ENCODE data around the gene RSPH1.
A peak's percentile ranks its signal among the peaks of the same experiment; 100 is the strongest.

The RSPH1 gene

GRCh38 chr21:42466700-42467099 lies 29.3 kb downstream of the RSPH1 start:
- DNase-seq (ENCODE audit: extremely low spot score) = no peak
- ChIA-PET CTCF (interaction anchor here (0.6 to 1.1 kb wide), 4 partner anchors 21 to 341 kb away, joined by 3 read pairs; no protein-coding TSS in a partner anchor), POLR2A (no interaction called here)
- TF ChIP-seq HDGF (IDR thresholded peaks at IDR 0.05; ENCODE audit: borderline replicate concordance) = no peak
- TF ChIP-seq FOXK2 (IDR thresholded peaks at IDR 0.05) = no peak
- TF ChIP-seq NFRKB (IDR thresholded peaks at IDR 0.05) = no peak
- TF ChIP-seq FOXA1 (IDR thresholded peaks at IDR 0.05) = no peak
- no peak for TF ChIP-seq ZNF384 (IDR thresholded peaks at IDR 0.05)
- no peak for TF ChIP-seq LEF1 (IDR thresholded peaks at IDR 0.05; ENCODE audit: borderline replicate concordance)
- TF ChIP-seq ELF4 (IDR thresholded peaks at IDR 0.05) = no peak
- no peak for TF ChIP-seq FOXM1 (IDR thresholded peaks at IDR 0.05; ENCODE audit: borderline replicate concordance)
- no peak for TF ChIP-seq ARNT (IDR thresholded peaks at IDR 0.05)
- no peak for TF ChIP-seq SUZ12 (IDR thresholded peaks at IDR 0.05)
- TF ChIP-seq PKNOX1 (IDR thresholded peaks at IDR 0.05) = no peak

GRCh38 chr21:42465803-42466127 lies 30.3 kb downstream of the RSPH1 start:
- ChIA-PET POLR2A (no interaction called here), CTCF (no interaction called here)
- DNase-seq (ENCODE audit: extremely low spot score) = no peak
- TF ChIP-seq ZNF384 (IDR thresholded peaks at IDR 0.05) = no peak
- no peak for TF ChIP-seq LEF1 (IDR thresholded peaks at IDR 0.05; ENCODE audit: borderline replicate concordance)
- no peak for TF ChIP-seq FOXA1 (IDR thresholded peaks at IDR 0.05)
- TF ChIP-seq PKNOX1 (IDR thresholded peaks at IDR 0.05) = no peak
- TF ChIP-seq FOXK2 (IDR thresholded peaks at IDR 0.05) = no peak
- no peak for TF ChIP-seq L3MBTL2 (conservative IDR thresholded peaks at IDR 0.05)
- no peak for TF ChIP-seq SUZ12 (IDR thresholded peaks at IDR 0.05)
- TF ChIP-seq BHLHE40 (IDR thresholded peaks at IDR 0.05; ENCODE audit: borderline replicate concordance) = no peak
- TF ChIP-seq CTBP1 (IDR thresholded peaks at IDR 0.05; ENCODE audit: borderline replicate concordance) = no peak
- TF ChIP-seq FOXM1 (IDR thresholded peaks at IDR 0.05; ENCODE audit: borderline replicate concordance) = no peak
- no peak for TF ChIP-seq HDGF (IDR thresholded peaks at IDR 0.05; ENCODE audit: borderline replicate concordance)
- no peak for TF ChIP-seq NFRKB (IDR thresholded peaks at IDR 0.05)
- no peak for TF ChIP-seq TARDBP (IDR thresholded peaks at IDR 0.05)
- no peak for TF ChIP-seq ARNT (IDR thresholded peaks at IDR 0.05)
- TF ChIP-seq ELF4 (IDR thresholded peaks at IDR 0.05) = no peak
- TF ChIP-seq SP1 (IDR thresholded peaks at IDR 0.05) = no peak

GRCh38 chr21:42465008-42465802 lies 30.8 kb downstream of the RSPH1 start:
- DNase-seq (ENCODE audit: extremely low spot score) = no peak
- POLR2A ChIA-PET = no interaction called here
- CTCF ChIA-PET = no interaction called here
- TF ChIP-seq HDGF (IDR thresholded peaks at IDR 0.05; ENCODE audit: borderline replicate concordance) (no peak), SUZ12 (IDR thresholded peaks at IDR 0.05) (no peak), NFRKB (IDR thresholded peaks at IDR 0.05) (no peak), FOXA1 (IDR thresholded peaks at IDR 0.05) (no peak), SP1 (IDR thresholded peaks at IDR 0.05) (no peak), TARDBP (IDR thresholded peaks at IDR 0.05) (no peak), LEF1 (IDR thresholded peaks at IDR 0.05; ENCODE audit: borderline replicate concordance) (no peak)

- TF ChIP-seq L3MBTL2 (conservative IDR thresholded peaks at IDR 0.05) (0 out of 2 replicates have a peak, but pooled peaks have one; percentile 15), SUZ12 (IDR thresholded peaks at IDR 0.05) (no peak), HDGF (IDR thresholded peaks at IDR 0.05; ENCODE audit: borderline replicate concordance) (no peak), ZNF384 (IDR thresholded peaks at IDR 0.05) (no peak), FOXM1 (IDR thresholded peaks at IDR 0.05; ENCODE audit: borderline replicate concordance) (no peak), ELF4 (IDR thresholded peaks at IDR 0.05) (no peak), PKNOX1 (IDR thresholded peaks at IDR 0.05) (peak; percentile 99), CTBP1 (IDR thresholded peaks at IDR 0.05; ENCODE audit: borderline replicate concordance) (no peak)
- POLR2A ChIA-PET = no interaction called here
- peak; percentile 61 for DNase-seq (ENCODE audit: extremely low spot score)
- CTCF ChIA-PET = no interaction called here
These were observed 32.0 kb downstream of the RSPH1 start for GRCh38 chr21:42463861-42464515.

- DNase-seq (ENCODE audit: extremely low spot score) = no peak
- TF ChIP-seq LEF1 (IDR thresholded peaks at IDR 0.05; ENCODE audit: borderline replicate concordance) (no peak), FOXM1 (IDR thresholded peaks at IDR 0.05; ENCODE audit: borderline replicate concordance) (no peak), BHLHE40 (IDR thresholded peaks at IDR 0.05; ENCODE audit: borderline replicate concordance) (no peak), SUZ12 (IDR thresholded peaks at IDR 0.05) (no peak), CTBP1 (IDR thresholded peaks at IDR 0.05; ENCODE audit: borderline replicate concordance) (no peak), L3MBTL2 (conservative IDR thresholded peaks at IDR 0.05) (no peak), HDGF (IDR thresholded peaks at IDR 0.05; ENCODE audit: borderline replicate concordance) (no peak), ZNF384 (IDR thresholded peaks at IDR 0.05) (no peak), ELF4 (IDR thresholded peaks at IDR 0.05) (no peak), TARDBP (IDR thresholded peaks at IDR 0.05) (no peak), PKNOX1 (IDR thresholded peaks at IDR 0.05) (no peak), NFRKB (IDR thresholded peaks at IDR 0.05) (no peak), FOXK2 (IDR thresholded peaks at IDR 0.05) (no peak), SP1 (IDR thresholded peaks at IDR 0.05) (no peak), FOXA1 (IDR thresholded peaks at IDR 0.05) (no peak), ARNT (IDR thresholded peaks at IDR 0.05) (no peak)
- POLR2A ChIA-PET = no interaction called here
- CTCF ChIA-PET = no interaction called here
These were observed 33.8 kb downstream of the RSPH1 start for GRCh38 chr21:42461881-42462877.

All from HEK293T (cell line).